ENCODE data around the gene ITSN1.
A peak's percentile ranks its signal among the peaks of the same experiment; 100 is the strongest.
"Not testable (repeated sequence)": the region's sequence is repeated elsewhere in the genome, so short reads cannot be mapped to it uniquely, and the experiment has no call there.

The ITSN1 gene

DNA sequence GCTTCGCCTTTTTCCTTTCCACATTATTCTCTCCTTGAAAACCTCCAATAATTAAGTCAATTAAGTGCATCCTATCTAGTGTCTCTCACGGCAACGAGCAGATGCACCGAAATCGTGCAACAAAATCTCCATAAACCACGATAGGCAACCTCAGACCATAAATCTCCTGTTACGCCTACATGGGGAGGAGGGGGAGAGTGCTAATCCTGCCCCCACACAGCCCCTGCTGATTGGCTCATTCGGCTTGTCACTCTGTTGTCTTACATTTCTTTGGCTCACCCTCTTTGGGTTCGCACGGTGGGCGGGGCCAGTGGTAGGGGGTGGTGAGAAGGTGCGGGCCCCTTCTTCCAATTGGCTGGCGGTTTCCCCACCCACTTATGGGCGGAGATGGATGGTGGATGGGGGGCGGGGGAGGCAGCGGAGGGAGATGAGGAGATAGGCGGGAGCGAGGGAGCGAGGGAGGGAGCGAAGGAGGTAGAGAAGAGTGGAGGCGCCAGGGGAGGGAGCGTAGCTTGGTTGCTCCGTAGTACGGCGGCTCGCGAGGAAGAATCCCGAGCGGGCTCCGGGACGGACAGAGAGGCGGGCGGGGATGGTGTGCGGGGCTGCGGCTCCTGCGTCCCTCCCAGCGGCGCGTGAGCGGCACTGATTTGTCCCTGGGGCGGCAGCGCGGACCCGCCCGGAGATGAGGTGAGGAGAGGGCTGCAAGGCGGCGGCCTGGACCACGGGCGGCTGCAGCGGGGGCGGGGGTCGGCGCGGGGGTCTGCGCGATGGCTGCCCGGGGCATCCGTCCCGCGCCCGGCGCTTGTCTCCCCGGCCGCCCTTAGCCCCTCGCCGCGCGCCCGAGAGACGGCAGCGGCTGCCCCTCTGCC lies at the start of gene ITSN1:
Gene ITSN1 (plus strand): TSS at position 475 of the 869 bp plus-strand sequence. CDS start 76,328 bp downstream, outside the sequence.
- peak; percentile 100 for DNase-seq

DNA sequence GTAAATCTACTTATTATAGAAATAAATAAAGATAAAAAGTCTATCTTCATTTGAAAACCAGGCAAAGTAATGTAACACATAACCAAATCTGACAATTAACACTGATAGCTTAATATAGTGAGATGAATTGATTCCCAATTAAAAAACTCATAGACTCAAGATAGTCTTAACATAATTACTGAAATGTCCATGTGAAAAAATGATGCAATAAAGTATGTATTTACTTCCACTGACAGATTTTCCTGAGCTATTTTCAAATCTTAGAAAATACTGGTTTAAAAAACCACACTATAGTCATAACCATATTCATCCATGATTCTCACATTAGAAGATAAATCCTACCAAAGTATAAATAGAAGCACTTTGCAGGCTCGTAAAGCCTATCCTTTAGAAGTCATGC lies 44.2 kb upstream of the ITSN1 start:
- DNase-seq: no peak

DNA sequence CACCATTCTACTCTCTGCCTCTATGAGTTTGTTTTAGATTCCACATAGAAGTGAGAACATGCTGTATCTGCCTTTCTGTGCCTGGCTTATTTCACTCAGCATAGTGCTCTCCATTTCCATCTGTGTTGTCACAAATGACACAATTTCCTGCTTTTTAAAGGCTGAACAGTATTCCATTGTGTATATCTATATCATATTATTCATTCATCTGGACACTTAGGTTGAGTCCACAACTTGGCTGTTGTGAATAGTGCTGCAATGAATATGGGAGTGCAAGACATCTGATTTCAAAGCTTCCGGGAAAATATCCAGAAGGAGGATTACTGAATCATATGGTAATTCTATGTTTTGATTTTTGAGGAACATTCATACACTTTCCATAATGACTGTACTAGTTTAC lies 33.7 kb upstream of the ITSN1 start:
- DNase-seq: no peak

DNA sequence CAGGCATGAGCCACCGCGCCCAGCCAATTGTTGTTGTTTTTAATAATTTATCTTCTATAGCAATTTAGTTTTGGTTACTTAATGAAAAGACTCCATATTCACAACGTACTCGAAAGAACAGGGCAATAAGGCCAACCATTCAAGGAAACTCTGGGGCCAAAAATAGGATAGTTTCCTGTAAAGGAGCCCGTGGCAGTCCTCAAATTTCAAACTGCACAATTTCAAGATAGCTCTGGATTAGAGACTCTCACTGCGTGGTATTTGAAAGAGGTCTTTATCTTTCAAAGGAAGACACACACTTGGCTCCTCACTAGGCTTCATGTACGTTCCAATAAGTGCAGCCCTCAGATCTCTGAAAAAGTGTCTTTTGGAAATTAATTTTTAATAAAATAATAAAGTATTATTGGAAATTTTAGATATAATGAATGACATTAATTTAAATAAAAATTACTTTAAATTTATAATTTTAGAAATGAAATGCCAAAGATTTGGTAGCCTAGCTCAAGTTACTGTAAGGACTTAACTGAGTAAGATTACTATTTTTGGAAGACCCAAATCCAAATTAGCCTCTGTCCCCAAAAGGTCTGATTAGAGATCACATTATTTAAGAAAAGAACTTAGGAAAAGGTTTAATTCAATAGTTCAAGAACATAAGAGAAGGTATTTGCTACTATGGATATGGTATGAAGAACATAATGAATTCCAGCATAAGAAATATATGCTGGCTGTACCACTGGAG lies 31.1 kb upstream of the ITSN1 start:
- no peak for DNase-seq

DNA sequence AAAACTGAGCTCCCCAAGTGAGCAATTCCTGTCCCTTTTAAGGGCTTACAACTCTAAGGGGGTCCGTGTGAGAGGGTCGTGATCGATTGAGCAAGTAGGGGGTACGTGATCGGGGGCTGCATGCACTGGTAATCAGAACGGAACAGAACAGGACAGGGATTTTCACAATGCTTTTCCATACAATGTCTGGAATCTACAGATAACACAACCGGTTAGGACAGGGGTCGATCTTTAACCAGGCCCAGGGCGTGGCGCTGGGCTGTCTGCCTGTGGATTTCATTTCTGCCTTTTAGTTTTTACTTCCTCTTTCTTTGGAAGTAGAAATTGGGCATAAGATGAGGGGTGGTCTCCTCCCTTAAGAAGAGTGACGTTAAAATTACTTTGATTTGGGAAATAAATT lies 24.7 kb upstream of the ITSN1 start:
- not testable (repeated sequence) for DNase-seq

DNA sequence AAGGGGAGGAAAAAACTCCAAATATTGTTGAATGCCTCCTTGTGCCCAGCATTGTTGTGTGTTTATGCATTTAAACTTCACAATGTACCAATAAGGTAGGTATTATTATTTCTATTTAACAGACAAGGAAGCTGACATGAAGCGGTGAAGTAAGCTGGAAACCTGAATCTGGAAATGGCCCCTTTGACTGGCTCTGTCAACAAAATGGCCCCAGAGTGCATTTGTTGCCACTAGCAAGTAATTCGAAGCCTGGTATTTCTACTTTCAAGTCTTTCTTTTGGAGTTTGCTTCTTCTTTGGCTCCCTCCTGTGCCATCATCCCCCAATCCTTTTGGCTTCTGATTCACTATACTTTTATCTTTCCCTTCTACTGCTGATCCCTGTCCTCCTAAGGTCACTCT lies 23.9 kb upstream of the ITSN1 start:
- no peak for DNase-seq

DNA sequence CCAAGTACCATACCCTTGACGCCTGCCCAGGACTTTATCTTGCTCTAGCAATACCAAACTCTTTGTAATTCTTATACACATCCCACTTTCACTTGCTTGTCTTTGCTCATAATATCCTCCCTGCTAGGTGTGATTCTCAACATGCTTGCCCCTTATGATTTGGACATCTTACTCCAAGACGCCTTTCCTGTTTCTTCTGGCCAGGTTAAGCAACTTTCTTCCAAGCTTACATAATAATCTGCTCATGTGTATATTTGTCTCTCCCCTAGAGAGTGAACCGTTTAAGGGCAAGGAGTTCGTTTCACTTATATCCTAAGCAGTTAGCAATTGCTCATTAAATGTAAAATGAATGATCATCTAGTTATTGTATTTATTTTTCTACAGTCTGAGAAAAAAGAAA lies 22.6 kb upstream of the ITSN1 start:
- DNase-seq: no peak

DNA sequence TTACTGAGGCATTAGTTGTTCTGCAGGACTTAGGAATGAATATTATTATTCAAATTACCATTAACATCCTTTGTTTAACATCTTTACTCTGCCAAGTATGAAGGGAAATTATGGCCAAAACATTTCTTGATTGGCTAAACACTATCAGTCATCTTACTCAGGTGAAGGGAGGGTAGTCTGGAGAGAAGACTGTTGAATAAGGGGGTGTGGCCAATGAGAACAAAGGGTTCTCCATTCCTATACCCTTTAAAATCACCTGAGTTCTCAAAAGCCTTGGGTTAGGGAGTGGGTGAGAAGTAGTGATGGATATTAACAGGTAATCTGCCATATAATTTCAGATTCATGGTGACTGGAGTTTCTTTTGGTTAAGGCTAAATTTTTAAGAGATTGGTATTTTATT lies 20.0 kb upstream of the ITSN1 start:
- no peak for DNase-seq

DNA sequence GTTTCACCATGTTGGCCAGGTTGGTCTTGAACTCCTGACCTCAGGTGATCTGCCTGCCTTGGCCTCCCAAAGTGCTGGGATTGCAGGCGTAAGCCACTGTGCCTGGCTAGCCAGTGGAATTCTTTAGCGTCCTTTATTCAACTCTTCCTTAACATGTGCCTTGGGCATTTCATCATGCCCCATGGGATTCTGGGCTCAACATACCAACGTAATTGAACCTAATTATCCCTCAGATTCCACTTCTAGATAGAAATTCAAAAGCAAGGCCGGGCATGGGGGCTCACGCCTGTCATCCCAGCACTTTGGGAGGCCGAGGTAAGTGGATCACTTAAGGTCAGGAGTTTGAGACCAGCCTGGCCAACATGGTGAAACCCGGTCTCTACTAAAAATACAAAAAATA lies 16.1 kb upstream of the ITSN1 start:
- DNase-seq: not testable (repeated sequence)

DNA sequence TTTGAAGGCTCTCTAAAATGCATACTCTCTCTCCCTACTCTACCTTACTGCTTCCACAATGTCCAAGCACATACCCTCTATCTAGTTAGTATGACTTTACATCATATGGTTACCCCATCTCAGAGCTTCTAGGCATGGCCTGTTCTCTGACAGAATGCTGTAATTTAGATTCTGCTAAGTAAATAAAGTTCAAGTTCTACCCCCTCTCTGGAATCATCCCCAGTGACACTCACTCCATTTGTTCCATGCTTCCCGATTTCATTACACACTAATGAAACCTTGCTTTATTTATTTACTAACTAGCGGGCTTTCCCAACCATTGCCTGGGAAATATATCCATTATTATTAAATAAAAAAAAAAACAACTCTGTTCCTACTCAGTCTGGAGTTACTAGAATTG lies 8.0 kb upstream of the ITSN1 start:
- no peak for DNase-seq

DNA sequence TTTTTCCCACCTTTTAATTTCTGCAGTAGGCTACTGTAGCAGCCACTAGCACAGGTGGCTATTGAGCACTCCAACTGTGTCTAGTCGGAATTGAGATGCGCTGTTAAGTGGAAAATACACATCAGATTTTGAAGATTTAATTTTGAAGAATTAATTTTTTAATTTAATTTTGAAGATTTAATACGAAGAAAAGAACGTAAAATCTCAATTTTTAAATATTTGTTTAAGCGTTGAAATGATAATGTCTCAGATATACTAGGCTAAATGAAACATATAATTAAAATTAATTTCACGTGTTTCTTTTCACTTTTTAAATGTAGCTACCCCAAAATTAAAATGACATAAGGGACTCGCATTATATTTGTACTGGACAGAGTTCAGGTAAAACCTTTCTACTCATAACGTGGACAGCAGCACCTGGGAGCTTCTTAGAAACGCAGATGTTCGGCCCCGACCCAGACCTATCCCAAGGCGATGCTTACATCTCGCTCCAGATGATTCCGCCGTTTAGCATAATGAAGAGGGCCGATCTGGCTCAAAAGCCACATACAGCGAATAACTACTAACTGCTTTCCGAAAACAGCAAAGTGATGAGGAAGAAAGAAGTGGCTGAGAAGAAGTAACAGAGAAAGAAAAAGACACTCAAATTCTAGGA lies 1.5 kb upstream of the ITSN1 start:
- no peak for DNase-seq

DNA sequence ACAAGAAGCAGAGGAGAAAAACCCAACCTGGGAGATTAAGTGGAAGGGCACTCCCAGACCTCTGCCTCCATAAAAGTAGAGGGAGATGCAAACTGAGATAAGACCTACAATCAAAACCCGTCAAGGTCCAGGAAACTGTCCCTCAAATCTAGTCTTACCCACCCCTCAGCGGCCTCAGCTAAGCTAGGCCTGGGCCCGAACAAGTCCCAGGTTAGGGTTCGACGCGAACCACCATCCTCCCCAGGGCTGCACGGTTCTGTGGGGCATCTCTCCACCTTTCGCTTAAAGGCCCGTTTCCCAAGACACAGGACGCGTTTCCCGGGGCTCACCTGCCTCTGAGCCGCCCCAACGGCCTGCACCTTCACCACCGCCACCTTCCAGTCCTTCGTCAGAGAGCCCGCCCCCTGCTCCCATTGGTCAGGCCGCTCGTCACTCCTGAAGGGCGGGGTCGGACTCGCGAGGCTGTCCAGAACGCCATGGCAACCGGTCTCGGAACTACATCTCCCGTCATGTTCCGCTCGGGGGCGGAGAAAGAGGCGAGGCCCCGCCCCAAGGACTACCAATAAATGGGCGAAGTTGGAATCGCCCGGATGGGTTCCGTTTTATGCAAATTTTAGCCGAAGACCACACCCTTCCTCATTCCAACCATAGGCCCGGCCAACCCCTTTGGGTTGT lies 812 bp upstream of the ITSN1 start, which contains the start of gene CRYZL1:
Gene CRYZL1 (minus strand): TSS at position 390 of the 675 bp plus-strand sequence. CDS start 10,190 bp downstream, outside the sequence.
- DNase-seq: peak; percentile 99

DNA sequence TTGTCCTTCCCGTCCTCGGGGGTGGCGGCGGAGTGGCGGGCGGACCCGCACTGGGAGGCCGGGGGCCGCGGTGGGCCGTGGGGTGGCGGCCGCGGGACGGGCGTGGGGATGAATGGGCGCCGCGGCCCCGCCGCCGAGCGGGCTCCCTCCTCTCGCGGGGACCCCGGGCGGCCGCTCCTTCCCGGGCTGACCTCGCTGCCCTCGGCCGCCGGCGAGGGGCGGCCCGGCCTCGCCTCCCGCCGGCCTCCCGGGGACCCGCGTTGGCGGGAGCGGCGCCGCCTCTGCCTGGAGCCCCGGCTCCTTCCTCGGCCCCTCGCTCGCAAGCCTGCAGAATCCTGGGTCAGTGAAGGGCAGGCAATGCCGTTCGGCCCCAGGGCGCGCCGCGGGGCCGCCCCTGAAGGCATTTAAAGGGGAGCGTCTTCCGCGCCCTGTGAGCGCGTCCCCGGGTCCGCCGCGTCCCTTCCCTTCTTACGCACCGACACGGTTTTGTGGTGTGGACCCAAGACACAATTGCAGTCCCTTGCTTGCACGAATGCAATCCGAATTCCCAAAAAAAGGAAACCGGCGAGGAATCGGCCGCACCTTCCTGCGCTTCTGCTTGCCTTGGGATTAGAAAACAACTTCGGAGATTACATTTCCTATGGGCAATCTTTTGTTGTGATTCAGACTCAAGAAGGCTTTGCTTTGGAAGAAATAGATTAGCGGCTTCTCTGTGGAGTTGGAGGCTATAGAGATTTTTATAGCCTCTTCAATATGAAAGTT lies 776 bp downstream of the ITSN1 start:
- DNase-seq: peak; percentile 11

DNA sequence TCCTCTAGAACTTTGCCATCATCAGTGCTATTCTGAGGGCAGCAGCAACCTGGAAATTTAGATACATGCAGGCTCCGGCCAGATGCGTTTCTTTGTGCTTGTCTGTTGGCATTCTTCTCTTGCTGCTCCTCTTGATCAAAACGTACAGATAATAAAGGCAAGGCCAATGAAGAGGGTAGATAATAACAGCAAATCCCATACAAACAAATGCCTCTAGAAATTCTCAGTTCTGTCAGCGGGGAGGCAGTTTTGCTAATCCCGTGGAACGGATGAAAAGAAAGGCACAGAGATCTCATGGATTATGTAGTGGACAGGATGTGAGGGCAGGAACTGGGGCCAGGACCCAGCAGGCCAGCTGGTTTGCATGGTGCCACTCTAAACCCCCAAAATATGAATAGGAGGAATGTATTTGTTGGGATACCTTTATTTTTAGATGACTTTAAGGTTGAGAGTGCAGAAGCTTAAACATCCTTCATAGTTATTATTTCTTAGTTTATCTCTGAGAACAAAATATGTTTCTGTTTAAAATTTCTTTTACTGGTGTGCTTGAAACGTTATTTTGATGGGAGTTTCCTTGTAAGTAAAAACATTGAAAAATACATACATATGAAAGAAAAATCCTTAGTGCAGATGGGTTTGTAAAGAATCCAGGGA lies 1.5 kb downstream of the ITSN1 start:
- DNase-seq: no peak

DNA sequence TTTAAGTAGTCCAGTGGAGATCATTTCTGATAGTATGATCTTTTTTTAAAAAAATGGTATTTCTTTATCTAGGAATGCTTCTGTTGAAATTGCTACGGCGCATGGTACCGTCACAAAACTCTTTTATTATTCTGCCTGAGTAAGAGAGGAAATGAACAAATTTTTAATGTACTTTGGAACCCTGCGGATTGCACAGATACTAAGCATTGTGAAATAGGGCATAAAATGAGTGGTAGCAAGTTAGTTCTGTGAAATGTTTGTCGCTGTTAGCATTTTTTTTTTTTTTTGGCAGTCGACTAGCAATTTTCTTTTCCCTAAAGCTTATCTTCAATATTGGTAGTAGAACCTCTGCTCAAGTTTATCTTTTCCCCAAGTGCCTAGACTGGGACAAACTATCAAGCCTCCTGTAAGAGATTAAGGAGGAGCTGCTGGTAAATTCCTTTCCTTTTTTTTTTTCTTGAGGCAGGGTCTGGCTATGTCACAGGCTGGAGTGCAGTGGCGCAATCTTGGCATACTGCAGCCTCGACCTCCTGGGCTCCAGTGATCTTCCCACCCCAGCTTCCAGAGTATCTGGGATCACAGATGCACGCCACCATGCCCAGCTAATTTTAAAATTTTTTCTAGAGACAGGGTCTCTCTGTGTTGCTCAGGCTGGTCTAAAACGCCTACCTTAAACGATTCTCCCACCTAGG lies 2.2 kb downstream of the ITSN1 start:
- no peak for DNase-seq

DNA sequence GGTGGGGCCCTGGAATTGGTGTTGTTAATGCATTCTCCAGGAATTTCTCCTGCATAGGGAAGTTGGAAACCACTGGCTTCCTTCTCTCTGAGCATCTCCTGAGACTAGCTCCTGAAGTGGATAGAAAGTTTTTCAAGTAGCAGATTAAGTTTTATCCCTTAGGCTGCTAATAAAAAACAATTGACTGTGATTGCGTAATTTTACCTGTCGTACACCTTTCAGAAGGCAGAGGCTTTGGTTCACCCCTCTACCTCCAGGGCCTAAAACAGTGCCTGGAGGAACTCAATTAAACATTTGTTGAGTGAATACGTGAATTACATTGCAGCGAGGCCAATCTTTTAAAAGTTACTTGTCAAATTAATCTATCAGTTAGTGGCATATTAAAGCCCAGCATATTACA lies 3.4 kb downstream of the ITSN1 start:
- no peak for DNase-seq

DNA sequence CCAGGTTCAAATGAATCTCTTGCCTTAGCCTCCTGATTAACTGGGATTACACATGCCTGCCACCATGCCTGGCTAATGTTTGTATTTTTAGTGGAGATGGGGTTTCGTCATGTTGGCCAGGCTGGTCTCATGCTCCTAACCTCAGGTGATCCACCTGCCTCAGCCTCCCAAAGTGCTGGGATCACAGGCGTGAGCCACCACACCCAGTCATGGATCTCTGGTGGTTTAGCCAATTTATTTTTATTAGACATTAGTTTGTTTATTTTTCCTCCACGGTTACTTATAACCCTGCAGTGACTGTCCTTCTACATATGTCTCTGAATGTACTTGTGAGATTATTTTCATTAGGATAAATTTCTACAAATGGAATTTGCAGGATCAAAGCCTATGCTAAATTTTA lies 5.3 kb downstream of the ITSN1 start:
- no peak for DNase-seq

DNA sequence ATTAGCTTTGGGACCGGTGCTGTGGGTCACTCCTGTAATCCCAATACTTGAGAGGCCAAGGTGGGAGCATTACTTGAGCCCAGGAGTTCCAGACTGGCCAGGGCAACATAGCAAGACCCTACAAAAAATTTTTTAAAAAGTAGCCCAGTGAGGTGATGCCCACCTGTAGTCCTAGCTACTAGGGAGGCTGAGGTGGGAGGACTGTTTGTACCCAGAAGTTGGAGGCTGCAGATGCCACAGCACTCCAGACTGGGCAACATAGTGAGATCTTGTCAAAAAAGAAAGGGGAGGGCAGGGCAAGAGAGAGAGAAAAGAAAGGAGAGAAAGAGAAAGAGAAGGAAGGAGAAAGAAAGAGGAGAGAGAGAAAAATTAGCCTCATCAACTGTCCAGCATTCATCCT lies 6.3 kb downstream of the ITSN1 start:
- DNase-seq: no peak

DNA sequence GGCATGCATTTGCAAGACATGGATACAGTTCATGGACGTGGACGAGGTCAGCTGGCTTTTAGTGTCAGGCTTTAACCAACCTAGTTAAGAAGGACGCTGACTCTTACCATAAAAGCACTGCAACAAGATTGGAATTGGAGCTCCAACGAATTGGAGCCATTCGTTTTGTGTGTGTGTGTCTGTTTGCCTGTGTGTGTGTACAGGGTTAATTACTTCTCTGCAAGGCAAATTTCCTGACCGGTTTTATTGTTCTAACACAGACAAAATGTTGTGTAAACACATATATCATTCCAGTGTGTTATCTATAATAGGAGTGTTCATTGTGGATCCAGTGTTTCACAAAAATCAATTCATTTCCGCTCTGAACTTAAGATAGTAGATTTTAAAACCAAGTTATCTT lies 7.9 kb downstream of the ITSN1 start:
- DNase-seq: no peak

DNA sequence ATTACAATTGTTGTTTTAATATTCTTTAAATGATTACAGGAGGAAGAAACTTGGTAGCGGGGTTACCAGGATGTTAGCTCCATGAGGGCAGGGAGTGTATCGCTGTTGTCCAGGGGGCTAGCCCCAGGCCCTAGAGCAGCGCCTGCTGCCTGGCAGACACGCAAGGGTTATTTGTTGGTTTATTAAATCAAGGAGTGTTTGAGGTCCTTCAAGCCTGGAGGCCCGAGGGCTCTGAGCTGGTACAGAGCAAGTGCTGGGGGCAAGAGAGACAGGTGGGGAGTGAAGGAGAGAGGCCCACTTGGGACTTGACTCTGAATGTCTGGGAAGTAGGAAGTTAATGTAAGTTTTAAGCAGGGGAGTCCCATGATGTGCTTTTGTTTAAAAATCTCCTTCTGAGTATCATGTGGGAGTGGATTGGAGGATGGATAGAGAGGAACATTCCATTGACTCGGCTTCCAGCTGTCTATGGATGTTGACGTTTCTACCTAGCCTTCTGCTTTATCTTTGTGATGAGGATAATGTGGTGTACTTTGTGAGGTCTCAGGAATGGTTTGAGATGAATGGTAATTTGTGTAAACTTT lies 8.7 kb downstream of the ITSN1 start:
- no peak for DNase-seq
